ENCODE results near the gene SMYD3. TPM values are rescaled to one million over a fixed set of nuclear protein-coding genes. Genes with fewer than 3 reads are reported as not detected.

Gene SMYD3
- total and polyA plus RNA-seq, 4 donors: 10.5 to 40.1 (median 32.5) TPM

DNA sequence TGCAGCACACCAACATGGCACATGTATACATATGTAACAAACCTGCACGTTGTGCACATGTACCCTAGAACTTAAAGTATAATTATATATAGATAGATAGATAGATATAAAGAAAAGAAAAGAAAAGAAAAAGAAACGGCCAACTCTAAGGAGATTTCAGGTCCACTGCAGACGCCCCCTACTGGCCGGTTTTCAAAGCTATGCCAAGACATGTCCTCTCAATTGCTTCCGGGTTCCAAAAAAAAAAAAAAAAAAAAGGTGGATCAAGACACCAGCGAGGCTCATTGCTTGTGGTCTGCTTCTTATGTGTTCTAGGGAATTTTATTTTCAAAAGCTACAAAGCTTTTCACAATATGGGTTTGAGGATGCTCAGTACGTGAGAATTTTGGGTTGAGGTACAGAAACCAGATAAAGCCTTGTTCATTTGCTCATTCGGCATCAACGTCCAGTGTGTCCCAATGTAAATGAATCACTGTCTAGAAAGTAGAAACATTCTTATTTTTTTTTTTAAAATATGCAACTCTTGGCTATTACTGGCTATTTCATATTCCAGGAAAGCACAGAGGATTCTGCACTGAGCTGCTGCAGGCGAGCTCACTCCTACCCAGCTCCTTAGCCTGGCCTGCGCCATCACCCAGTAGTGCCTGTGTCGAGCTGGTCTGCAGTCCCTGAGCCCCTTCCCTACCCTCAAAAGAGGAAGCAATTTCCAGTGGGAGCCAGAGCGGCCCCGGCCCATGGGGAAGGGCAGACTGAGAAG lies 709.3 kb downstream of the SMYD3 start:
- DNase-seq (no peak), ATAC-seq (ENCODE audit: insufficient read depth, low FRiP score) (no peak)
- Histone ChIP-seq H3K4me3 (no peak overlapping the region), H3K27me3 (ENCODE audit: control insufficient read depth in 3 of 3, insufficient read depth in 3 of 3, low read length in 2 of 3) (no peaks in the 10 kb centered on the region), H3K27ac (ENCODE audit: low read depth in 1 of 2, low read length in 1 of 2) (no peak overlapping the region), H3K9me3 (ENCODE audit: control insufficient read depth in 4 of 4, insufficient read depth in 3 of 4, low read length in 3 of 4) (peaks cover 0 to 1% (median 0%) of the 10 kb centered on the region in 4 donors), H3K4me1 (ENCODE audit: control insufficient read depth in 5 of 5, insufficient read depth in 5 of 5, low read length in 5 of 5) (no peaks in the 10 kb centered on the region), H3K9ac (ENCODE audit: insufficient read depth in 1 of 2, low read length in 2 of 2) (no peak overlapping the region), H3K36me3 (ENCODE audit: control insufficient read depth in 4 of 4, insufficient read depth in 4 of 4, low read length in 4 of 4) (no peaks in the 10 kb centered on the region)
- TF ChIP-seq, protein P1, sequence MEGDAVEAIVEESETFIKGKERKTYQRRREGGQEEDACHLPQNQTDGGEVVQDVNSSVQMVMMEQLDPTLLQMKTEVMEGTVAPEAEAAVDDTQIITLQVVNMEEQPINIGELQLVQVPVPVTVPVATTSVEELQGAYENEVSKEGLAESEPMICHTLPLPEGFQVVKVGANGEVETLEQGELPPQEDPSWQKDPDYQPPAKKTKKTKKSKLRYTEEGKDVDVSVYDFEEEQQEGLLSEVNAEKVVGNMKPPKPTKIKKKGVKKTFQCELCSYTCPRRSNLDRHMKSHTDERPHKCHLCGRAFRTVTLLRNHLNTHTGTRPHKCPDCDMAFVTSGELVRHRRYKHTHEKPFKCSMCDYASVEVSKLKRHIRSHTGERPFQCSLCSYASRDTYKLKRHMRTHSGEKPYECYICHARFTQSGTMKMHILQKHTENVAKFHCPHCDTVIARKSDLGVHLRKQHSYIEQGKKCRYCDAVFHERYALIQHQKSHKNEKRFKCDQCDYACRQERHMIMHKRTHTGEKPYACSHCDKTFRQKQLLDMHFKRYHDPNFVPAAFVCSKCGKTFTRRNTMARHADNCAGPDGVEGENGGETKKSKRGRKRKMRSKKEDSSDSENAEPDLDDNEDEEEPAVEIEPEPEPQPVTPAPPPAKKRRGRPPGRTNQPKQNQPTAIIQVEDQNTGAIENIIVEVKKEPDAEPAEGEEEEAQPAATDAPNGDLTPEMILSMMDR (IDR thresholded peaks at IDR 0.05; ENCODE audit: control extremely low read depth, extremely low read depth): no peak
- 78 to 80% methylated on average over 14 of the region's 14 CpGs for WGBS, 2 donors

DNA sequence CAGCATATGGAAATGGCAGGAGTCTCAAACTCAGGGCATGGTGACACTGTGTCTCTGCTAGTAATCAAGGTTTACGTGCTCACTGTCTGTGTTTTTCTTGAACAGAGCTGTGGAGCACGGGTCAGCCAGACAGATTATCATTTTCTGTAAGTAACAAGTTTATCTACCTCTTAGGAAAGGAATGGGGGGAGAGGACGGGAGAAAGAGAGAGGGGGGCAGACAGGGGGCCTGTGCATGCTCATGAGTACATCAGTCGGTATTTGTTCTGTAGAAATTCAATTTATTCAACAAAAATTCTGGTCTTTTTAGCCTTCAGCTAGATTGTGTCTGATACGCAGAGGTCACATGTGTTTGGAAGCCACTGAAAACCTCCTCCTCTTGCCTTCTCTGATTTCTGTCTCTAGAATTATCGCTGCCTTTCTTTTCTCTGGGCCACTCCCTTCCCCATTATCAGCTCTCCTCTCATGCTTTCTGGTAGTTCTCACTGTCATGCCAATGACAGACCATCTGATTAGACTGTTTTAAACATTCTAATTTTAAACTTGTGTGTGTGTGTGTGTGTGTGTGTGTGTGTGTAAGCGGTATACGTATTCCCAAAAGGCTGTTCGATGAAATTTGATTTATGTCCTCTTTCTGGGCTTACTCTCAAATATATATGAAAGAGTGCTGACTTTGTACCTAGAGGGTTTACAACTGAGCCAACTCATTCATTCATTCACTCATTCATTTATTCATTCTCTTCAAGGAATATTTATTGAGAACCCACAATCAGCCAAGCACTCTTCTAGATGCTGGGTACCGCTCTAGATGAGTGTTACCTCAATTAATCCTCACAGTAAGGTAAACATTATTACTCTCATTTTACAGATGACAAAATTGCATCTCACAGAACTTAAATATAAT lies 715.4 kb downstream of the SMYD3 start:
- no peaks in the 10 kb centered on the region for H3K9me3 ChIP-seq (ENCODE audit: control insufficient read depth in 4 of 4, insufficient read depth in 3 of 4, low read length in 3 of 4)
- no peaks in the 10 kb centered on the region for H3K36me3 ChIP-seq (ENCODE audit: control insufficient read depth in 4 of 4, insufficient read depth in 4 of 4, low read length in 4 of 4)
- no peak overlapping the region for H3K4me3 ChIP-seq
- peak overlapping the region in 1 of 2 donors; percentile 41 for H3K27ac ChIP-seq (ENCODE audit: low read depth in 1 of 2, low read length in 1 of 2)
- no peak overlapping the region for H3K9ac ChIP-seq (ENCODE audit: insufficient read depth in 1 of 2, low read length in 2 of 2)
- H3K27me3 ChIP-seq (ENCODE audit: control insufficient read depth in 3 of 3, insufficient read depth in 3 of 3, low read length in 2 of 3): no peaks in the 10 kb centered on the region
- WGBS, 2 donors: 84 to 90% methylated on average over 10 of the region's 10 CpGs
- no peak for ATAC-seq (ENCODE audit: insufficient read depth, low FRiP score)
- H3K4me1 ChIP-seq (ENCODE audit: control insufficient read depth in 5 of 5, insufficient read depth in 5 of 5, low read length in 5 of 5): peaks cover 0 to 8% (median 2%) of the 10 kb centered on the region in 5 donors
- peak in 1 of 3 donors; percentile 21 for DNase-seq
- TF ChIP-seq, protein P1 (IDR thresholded peaks at IDR 0.05; ENCODE audit: control extremely low read depth, extremely low read depth): no peak

DNA sequence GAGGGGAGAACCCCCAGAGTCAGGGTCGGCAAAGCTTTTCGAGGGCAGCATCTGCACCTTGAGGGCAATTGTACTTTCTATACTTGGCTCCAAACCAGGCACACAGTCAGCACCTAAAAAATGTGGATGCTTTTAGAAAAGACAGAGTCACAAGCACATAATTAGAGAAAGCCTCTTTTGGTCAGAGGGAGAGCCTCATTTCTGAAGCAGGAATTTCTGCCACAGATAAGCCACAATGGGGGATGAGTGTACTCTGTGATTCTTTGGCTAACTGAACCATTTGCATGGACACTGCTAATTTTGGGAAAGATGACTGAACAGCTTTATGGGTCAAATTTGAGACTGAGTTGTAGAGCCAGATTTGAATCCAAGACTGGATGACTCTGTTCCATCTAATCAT lies 716.6 kb downstream of the SMYD3 start:
- Histone ChIP-seq H3K36me3 (ENCODE audit: control insufficient read depth in 4 of 4, insufficient read depth in 4 of 4, low read length in 4 of 4) (no peaks in the 10 kb centered on the region), H3K9ac (ENCODE audit: insufficient read depth in 1 of 2, low read length in 2 of 2) (no peak overlapping the region), H3K9me3 (ENCODE audit: control insufficient read depth in 4 of 4, insufficient read depth in 3 of 4, low read length in 3 of 4) (no peaks in the 10 kb centered on the region), H3K27ac (ENCODE audit: low read depth in 1 of 2, low read length in 1 of 2) (peak overlapping the region in 1 of 2 donors; percentile 41), H3K4me3 (no peak overlapping the region), H3K27me3 (ENCODE audit: control insufficient read depth in 3 of 3, insufficient read depth in 3 of 3, low read length in 2 of 3) (no peaks in the 10 kb centered on the region), H3K4me1 (ENCODE audit: control insufficient read depth in 5 of 5, insufficient read depth in 5 of 5, low read length in 5 of 5) (peaks cover 0 to 8% (median 2%) of the 10 kb centered on the region in 5 donors)
- TF ChIP-seq, protein P1 (IDR thresholded peaks at IDR 0.05; ENCODE audit: control extremely low read depth, extremely low read depth): no peak
- 96% methylated on average over 2 of the region's 2 CpGs for WGBS, 2 donors
- no peak for DNase-seq
- no peak for ATAC-seq (ENCODE audit: insufficient read depth, low FRiP score)
